ENCODE results near the gene MAML3. TPM values are rescaled to one million over a fixed set of nuclear protein-coding genes. Genes with fewer than 3 reads are reported as not detected.
A peak's percentile ranks its signal among the peaks of the same experiment; 100 is the strongest.

The MAML3 gene
- total and polyA plus RNA-seq, 2 experiments from 2014 or later = 1.7 to 6.5 TPM

DNA sequence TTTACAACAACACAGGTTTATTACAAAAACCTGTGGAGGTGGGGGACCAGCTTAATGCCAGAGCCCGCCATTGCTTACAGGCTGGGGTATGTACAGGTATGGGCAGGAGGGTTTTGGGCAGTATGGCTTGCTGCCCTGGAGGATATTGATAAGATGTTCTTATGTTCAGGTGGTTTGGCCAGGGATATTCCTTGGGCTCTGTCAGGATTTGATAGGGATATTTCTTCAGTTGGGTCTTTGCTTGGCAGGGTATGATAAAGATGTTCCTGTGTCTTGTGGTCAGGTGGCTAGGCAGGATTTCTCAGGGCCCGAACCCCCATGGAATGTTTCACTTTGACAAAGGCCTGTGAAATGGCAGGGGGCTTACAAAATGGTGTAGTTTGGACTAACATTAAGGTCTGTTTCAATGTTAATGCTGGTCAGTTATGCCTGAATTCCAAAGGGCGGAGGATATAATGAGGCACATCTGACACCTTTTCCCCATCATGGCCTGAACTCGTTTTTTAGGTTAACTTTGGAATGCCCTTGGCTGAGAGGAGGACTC, 485.3 kb downstream of the MAML3 start (continued):
- TF ChIP-seq, protein P1, sequence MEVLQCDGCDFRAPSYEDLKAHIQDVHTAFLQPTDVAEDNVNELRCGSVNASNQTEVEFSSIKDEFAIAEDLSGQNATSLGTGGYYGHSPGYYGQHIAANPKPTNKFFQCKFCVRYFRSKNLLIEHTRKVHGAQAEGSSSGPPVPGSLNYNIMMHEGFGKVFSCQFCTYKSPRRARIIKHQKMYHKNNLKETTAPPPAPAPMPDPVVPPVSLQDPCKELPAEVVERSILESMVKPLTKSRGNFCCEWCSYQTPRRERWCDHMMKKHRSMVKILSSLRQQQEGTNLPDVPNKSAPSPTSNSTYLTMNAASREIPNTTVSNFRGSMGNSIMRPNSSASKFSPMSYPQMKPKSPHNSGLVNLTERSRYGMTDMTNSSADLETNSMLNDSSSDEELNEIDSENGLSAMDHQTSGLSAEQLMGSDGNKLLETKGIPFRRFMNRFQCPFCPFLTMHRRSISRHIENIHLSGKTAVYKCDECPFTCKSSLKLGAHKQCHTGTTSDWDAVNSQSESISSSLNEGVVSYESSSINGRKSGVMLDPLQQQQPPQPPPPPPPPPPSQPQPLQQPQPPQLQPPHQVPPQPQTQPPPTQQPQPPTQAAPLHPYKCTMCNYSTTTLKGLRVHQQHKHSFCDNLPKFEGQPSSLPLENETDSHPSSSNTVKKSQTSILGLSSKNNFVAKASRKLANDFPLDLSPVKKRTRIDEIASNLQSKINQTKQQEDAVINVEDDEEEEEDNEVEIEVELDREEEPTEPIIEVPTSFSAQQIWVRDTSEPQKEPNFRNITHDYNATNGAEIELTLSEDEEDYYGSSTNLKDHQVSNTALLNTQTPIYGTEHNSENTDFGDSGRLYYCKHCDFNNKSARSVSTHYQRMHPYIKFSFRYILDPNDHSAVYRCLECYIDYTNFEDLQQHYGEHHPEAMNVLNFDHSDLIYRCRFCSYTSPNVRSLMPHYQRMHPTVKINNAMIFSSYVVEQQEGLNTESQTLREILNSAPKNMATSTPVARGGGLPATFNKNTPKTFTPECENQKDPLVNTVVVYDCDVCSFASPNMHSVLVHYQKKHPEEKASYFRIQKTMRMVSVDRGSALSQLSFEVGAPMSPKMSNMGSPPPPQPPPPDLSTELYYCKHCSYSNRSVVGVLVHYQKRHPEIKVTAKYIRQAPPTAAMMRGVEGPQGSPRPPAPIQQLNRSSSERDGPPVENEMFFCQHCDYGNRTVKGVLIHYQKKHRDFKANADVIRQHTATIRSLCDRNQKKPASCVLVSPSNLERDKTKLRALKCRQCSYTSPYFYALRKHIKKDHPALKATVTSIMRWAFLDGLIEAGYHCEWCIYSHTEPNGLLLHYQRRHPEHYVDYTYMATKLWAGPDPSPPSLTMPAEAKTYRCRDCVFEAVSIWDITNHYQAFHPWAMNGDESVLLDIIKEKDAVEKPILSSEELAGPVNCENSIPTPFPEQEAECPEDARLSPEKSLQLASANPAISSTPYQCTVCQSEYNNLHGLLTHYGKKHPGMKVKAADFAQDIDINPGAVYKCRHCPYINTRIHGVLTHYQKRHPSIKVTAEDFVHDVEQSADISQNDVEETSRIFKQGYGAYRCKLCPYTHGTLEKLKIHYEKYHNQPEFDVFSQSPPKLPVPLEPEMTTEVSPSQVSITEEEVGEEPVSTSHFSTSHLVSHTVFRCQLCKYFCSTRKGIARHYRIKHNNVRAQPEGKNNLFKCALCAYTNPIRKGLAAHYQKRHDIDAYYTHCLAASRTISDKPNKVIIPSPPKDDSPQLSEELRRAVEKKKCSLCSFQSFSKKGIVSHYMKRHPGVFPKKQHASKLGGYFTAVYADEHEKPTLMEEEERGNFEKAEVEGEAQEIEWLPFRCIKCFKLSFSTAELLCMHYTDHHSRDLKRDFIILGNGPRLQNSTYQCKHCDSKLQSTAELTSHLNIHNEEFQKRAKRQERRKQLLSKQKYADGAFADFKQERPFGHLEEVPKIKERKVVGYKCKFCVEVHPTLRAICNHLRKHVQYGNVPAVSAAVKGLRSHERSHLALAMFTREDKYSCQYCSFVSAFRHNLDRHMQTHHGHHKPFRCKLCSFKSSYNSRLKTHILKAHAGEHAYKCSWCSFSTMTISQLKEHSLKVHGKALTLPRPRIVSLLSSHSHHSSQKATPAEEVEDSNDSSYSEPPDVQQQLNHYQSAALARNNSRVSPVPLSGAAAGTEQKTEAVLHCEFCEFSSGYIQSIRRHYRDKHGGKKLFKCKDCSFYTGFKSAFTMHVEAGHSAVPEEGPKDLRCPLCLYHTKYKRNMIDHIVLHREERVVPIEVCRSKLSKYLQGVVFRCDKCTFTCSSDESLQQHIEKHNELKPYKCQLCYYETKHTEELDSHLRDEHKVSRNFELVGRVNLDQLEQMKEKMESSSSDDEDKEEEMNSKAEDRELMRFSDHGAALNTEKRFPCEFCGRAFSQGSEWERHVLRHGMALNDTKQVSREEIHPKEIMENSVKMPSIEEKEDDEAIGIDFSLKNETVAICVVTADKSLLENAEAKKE (CRISPR knock-in tag; IDR thresholded peaks at IDR 0.05) = no peak
- no peak for TF ChIP-seq CREB1 (CRISPR knock-in tag; IDR thresholded peaks at IDR 0.05; ENCODE audit: low read depth)

DNA sequence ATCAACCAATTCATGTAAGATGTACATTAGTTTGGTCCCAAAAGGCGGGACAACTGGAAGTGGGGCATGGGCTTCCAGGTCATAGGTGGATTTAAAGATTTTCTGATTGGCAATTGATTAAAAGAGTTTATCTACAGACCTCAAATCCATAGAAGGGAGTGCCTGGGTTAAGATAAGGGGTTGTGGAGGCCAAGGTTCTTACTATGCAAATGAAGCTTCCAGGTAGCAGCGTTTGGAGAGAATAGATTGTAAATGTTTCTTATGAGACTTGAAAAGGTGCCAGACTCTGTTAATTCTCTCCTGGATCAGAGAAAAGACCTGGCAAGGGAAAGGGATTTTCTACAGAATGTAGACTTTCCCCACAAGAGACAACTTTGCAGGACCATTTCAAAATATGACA, 485.9 kb downstream of the MAML3 start:
- peaks cover 18% of the 10 kb centered on the region for H3K4me1 ChIP-seq (ENCODE audit: insufficient read depth)
- peaks cover 46% of the 10 kb centered on the region for H3K4me1 Mint-ChIP-seq
- H3K36me3 Mint-ChIP-seq (ENCODE audit: low read depth) = peaks cover 5% of the 10 kb centered on the region; the same call in 2 of the 3 replicates
- no peak overlapping the region for H3K27ac ChIP-seq (ENCODE audit: low read depth)
- ATAC-seq (no peak), DNase-seq (ENCODE audit: low spot score) (no peak)
- no peaks in the 10 kb centered on the region for H3F3A ChIP-seq (replicated peaks; ENCODE audit: low read depth)
- peak overlapping the region; percentile 25; the same call in 1 of the 2 replicates for H3K4me2 ChIP-seq
- H3K36me3 ChIP-seq (ENCODE audit: insufficient read depth) = no peaks in the 10 kb centered on the region
- H3K4me3 Mint-ChIP-seq = no peak overlapping the region
- H3K79me2 ChIP-seq (replicated peaks; ENCODE audit: insufficient read depth) = no peaks in the 10 kb centered on the region
- no peaks in the 10 kb centered on the region for H3K27me3 ChIP-seq (ENCODE audit: insufficient read depth)
- H3K27me3 Mint-ChIP-seq (ENCODE audit: insufficient read depth, low read depth, poor library complexity) = peaks cover 12% of the 10 kb centered on the region
- no peak overlapping the region for H3K4me3 ChIP-seq
- no peaks in the 10 kb centered on the region for H4K20me1 ChIP-seq (replicated peaks; ENCODE audit: insufficient read depth)
- peaks cover 4% of the 10 kb centered on the region; the same call in 1 of the 2 replicates for H3K9me2 ChIP-seq (ENCODE audit: insufficient read depth)
- H3K9me3 Mint-ChIP-seq = peaks cover 5% of the 10 kb centered on the region
- H2AFZ ChIP-seq = no peak overlapping the region
- no peak overlapping the region for H3K27ac Mint-ChIP-seq
- TF ChIP-seq, protein P2, sequence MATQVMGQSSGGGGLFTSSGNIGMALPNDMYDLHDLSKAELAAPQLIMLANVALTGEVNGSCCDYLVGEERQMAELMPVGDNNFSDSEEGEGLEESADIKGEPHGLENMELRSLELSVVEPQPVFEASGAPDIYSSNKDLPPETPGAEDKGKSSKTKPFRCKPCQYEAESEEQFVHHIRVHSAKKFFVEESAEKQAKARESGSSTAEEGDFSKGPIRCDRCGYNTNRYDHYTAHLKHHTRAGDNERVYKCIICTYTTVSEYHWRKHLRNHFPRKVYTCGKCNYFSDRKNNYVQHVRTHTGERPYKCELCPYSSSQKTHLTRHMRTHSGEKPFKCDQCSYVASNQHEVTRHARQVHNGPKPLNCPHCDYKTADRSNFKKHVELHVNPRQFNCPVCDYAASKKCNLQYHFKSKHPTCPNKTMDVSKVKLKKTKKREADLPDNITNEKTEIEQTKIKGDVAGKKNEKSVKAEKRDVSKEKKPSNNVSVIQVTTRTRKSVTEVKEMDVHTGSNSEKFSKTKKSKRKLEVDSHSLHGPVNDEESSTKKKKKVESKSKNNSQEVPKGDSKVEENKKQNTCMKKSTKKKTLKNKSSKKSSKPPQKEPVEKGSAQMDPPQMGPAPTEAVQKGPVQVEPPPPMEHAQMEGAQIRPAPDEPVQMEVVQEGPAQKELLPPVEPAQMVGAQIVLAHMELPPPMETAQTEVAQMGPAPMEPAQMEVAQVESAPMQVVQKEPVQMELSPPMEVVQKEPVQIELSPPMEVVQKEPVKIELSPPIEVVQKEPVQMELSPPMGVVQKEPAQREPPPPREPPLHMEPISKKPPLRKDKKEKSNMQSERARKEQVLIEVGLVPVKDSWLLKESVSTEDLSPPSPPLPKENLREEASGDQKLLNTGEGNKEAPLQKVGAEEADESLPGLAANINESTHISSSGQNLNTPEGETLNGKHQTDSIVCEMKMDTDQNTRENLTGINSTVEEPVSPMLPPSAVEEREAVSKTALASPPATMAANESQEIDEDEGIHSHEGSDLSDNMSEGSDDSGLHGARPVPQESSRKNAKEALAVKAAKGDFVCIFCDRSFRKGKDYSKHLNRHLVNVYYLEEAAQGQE (IDR thresholded peaks at IDR 0.05; ENCODE audit: unreplicated experiment) = no peak
- TF ChIP-seq JUNB (IDR thresholded peaks at IDR 0.05; ENCODE audit: unreplicated experiment) (no peak), ZNF114 (CRISPR knock-in tag; IDR thresholded peaks at IDR 0.05) (no peak), NANOG (IDR thresholded peaks at IDR 0.05; ENCODE audit: borderline replicate concordance) (no peak), ZNF331 (CRISPR knock-in tag; IDR thresholded peaks at IDR 0.05; ENCODE audit: low read depth) (no peak), POLR2AphosphoS5 (IDR thresholded peaks at IDR 0.05; ENCODE audit: low read depth) (no peak)
- TF ChIP-seq, protein P3, sequence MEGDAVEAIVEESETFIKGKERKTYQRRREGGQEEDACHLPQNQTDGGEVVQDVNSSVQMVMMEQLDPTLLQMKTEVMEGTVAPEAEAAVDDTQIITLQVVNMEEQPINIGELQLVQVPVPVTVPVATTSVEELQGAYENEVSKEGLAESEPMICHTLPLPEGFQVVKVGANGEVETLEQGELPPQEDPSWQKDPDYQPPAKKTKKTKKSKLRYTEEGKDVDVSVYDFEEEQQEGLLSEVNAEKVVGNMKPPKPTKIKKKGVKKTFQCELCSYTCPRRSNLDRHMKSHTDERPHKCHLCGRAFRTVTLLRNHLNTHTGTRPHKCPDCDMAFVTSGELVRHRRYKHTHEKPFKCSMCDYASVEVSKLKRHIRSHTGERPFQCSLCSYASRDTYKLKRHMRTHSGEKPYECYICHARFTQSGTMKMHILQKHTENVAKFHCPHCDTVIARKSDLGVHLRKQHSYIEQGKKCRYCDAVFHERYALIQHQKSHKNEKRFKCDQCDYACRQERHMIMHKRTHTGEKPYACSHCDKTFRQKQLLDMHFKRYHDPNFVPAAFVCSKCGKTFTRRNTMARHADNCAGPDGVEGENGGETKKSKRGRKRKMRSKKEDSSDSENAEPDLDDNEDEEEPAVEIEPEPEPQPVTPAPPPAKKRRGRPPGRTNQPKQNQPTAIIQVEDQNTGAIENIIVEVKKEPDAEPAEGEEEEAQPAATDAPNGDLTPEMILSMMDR (conservative IDR thresholded peaks at IDR 0.05; ENCODE audit: low read depth in 2 of 2) = no peak
- TF ChIP-seq, protein P4, sequence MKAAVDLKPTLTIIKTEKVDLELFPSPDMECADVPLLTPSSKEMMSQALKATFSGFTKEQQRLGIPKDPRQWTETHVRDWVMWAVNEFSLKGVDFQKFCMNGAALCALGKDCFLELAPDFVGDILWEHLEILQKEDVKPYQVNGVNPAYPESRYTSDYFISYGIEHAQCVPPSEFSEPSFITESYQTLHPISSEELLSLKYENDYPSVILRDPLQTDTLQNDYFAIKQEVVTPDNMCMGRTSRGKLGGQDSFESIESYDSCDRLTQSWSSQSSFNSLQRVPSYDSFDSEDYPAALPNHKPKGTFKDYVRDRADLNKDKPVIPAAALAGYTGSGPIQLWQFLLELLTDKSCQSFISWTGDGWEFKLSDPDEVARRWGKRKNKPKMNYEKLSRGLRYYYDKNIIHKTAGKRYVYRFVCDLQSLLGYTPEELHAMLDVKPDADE (IDR thresholded peaks at IDR 0.05) = no peak
